Adrenal gland (tissue), 5 donors: ENCODE data around the gene MAML1.
A peak's percentile ranks its signal among the peaks of the same experiment; 100 is the strongest.

ENCODE experiments used
- POLR2A ChIP-seq, 2 donors: fragments of 450-650 bp; IDR thresholded peaks; one replicate each; pipeline ENCODE4 v1.6.1; 2017; ENCODE audit warnings: antibody characterized with exemption in 2 of 2, mild to moderate bottlenecking in 2 of 2, moderate library complexity in 1 of 2
- TF ChIP-seq, protein P1 (sequence below), 6 experiments: fragments of 450-650 bp in 4 of 6; fragments of 200-600 bp in 2 of 6; sonication (generic) in 1 of 6; IDR thresholded peaks; 1 replicate in 5 of 6; 2 replicates in 1 of 6; pipeline versions ENCODE4 v1.5.1 to v1.8.0; 2016 to 2021; ENCODE audit warnings: antibody characterized with exemption in 6 of 6, mild to moderate bottlenecking in 2 of 6, moderate library complexity in 1 of 6
- donor health status: DM: no; HTN: no; CAD: no.

DNA sequence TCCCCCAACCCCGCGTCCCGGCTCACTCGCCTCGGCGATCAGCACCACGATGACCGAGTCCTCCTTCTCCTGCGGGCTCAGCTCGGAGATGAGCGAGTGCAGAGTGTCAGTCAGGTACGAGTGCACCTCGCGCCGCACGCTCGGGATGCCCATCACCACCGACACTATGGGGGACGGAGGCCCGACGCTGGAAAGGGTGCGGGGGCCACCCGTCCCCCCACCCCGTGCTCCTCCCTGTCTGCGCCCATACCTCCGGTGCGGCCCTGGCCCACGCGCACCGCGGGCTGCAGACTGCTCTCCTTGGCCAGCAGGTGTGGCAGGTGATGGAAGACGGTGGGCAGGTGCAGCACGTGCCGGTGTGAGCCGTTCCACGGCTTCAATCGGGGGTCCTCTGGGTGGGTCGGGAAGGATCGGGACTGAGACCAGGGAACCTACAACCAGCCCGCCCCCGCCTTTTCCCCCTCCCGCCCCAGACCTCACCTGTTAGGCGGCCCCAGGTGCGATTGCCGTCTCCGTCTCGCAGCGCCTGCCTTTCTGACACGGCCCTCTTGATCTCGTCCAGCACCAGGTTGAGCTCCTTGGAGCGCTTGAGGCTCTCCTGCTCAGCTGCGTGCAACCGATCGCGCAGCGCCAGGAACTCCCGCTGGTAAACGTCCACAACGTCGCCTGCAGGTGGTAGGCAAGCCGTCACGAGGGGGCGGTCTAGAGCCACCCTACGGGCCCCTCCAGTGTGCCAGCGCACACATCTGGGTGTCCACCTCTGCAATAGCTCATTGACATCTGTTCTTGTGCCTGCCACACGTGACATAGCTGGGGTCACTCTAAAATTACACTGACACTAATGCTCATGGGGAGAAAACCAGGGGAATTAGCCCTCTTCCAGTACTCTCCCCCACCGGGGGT, 68.9 kb downstream of the MAML1 start:
- TF ChIP-seq POLR2A (IDR thresholded peaks at IDR 0.05): no peak
- TF ChIP-seq, protein P1, sequence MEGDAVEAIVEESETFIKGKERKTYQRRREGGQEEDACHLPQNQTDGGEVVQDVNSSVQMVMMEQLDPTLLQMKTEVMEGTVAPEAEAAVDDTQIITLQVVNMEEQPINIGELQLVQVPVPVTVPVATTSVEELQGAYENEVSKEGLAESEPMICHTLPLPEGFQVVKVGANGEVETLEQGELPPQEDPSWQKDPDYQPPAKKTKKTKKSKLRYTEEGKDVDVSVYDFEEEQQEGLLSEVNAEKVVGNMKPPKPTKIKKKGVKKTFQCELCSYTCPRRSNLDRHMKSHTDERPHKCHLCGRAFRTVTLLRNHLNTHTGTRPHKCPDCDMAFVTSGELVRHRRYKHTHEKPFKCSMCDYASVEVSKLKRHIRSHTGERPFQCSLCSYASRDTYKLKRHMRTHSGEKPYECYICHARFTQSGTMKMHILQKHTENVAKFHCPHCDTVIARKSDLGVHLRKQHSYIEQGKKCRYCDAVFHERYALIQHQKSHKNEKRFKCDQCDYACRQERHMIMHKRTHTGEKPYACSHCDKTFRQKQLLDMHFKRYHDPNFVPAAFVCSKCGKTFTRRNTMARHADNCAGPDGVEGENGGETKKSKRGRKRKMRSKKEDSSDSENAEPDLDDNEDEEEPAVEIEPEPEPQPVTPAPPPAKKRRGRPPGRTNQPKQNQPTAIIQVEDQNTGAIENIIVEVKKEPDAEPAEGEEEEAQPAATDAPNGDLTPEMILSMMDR (IDR thresholded peaks at IDR 0.05): peak; percentile 36 to 69 (median 54)
